HCT116 (cell line): ENCODE measurements around the gene FOSB. TPM values are rescaled to one million over a fixed set of nuclear protein-coding genes. Genes with fewer than 3 reads are reported as not detected.
A peak's percentile ranks its signal among the peaks of the same experiment; 100 is the strongest.

Experiments used
- ATAC-seq: fragments of 200-7000 bp; cut with Tn5 transposase; 2 replicates; pipeline ENCODE4 v1.9.1; 2020; ENCODE audit warnings: mild to moderate bottlenecking, moderate library complexity
- BruUV-seq: library from RNA; stranded (reverse); fragments of 400-500 nt; replicated peaks from 2 replicates; lab custom pipeline; 2021; lab: Mats Ljungman, UMichigan
- CTCF ChIA-PET: fragments of 300-600 bp; sonication (Branson Sonifier 250); formaldehyde crosslinking; loops from one replicate; lab custom pipeline; 2021; ENCODE audit warnings: antibody characterized with exemption; lab: Charles Lee
- POLR2A ChIA-PET: fragments of 300-600, 350-600 bp; sonication (Branson Sonifier 250); formaldehyde crosslinking; loops from one replicate; lab custom pipeline; 2021; ENCODE audit warnings: antibody characterized with exemption; lab: Charles Lee
- RAD21 ChIA-PET, 2 experiments: fragments of 300-600 bp; sonication (Branson Sonifier 250); formaldehyde crosslinking; loops; one replicate each; lab custom pipeline; 2023; ENCODE audit warnings: low total read pairs in 2 of 2; ENCODE audit not compliant: uncharacterized antibody in 2 of 2, unreplicated experiment in 2 of 2, low non-redundant PET in 1 of 2; lab: Charles Lee
- DNase-seq: peaks from one replicate; pipeline ENCODE4 v3.0.0-alpha.2; 2010; ENCODE audit warnings: low read depth, low spot score
- H2AFZ ChIP-seq: fragments of 200-600 bp; shearing (Covaris generic), sonication (generic); 2 replicates; pipeline ENCODE4 v1.6.1; 2017; ENCODE audit warnings: low read depth, mixed run types, mixed read lengths, antibody characterized with exemption, low read length; ENCODE audit not compliant: poor library complexity, severe bottlenecking
- H3K27ac ChIP-seq: 2 replicates; pipeline ENCODE4 v1.5.1; 2012; ENCODE audit warnings: low read depth, low read length
- H3K27me3 ChIP-seq: fragments of 200-600 bp; sonication (generic); 2 replicates; pipeline ENCODE4 v1.6.1; 2016; ENCODE audit warnings: mixed run types, low read length, mixed read lengths; ENCODE audit not compliant: insufficient read depth
- H3K36me3 ChIP-seq, 2 experiments: fragments of 200-500 bp in 1 of 2; fragments of 200-600 bp in 1 of 2; sonication (Bioruptor generic) in 1 of 2; sonication (generic) in 1 of 2; 2 replicates each; pipeline versions ENCODE4 v1.5.1 to v1.6.1; 2014 to 2016; ENCODE audit warnings: low read length in 2 of 2, inconsistent platforms in 1 of 2, mixed read lengths in 1 of 2, mixed run types in 1 of 2; ENCODE audit not compliant: insufficient read depth in 2 of 2, control insufficient read depth in 1 of 2
- H3K4me1 ChIP-seq, 2 experiments: fragments of 200-600 bp in 1 of 2; sonication (generic) in 1 of 2; 2 replicates each; pipeline versions ENCODE4 v1.5.1 to v1.6.1; 2012 to 2017; ENCODE audit warnings: low read length in 2 of 2, inconsistent platforms in 1 of 2, mild to moderate bottlenecking in 1 of 2, mixed read lengths in 1 of 2, mixed run types in 1 of 2, moderate library complexity in 1 of 2; ENCODE audit not compliant: insufficient read depth in 2 of 2, control insufficient read depth in 1 of 2
- H3K4me2 ChIP-seq: fragments of 200-600 bp; sonication (generic); 2 replicates; pipeline ENCODE4 v1.6.1; 2017; ENCODE audit warnings: mixed run types, low read length, mixed read lengths
- H3K4me3 ChIP-seq, 2 experiments: fragments of 200-600 bp in 1 of 2; sonication (generic) in 1 of 2; replicated peaks in 1 of 2; 2 replicates each; pipeline ENCODE4 v1.5.1; 2011 to 2016; ENCODE audit warnings: low read length in 2 of 2, control low read depth in 1 of 2, low read depth in 1 of 2, mild to moderate bottlenecking in 1 of 2, mixed read lengths in 1 of 2, mixed run types in 1 of 2
- H3K79me2 ChIP-seq: fragments of 200-600 bp; sonication (generic); 2 replicates; pipeline ENCODE4 v1.6.1; 2017; ENCODE audit warnings: mild to moderate bottlenecking, mixed run types, low read length, moderate library complexity, mixed read lengths; ENCODE audit not compliant: insufficient read depth
- H3K9ac ChIP-seq: fragments of 200-600 bp; sonication (generic); 2 replicates; pipeline ENCODE4 v1.6.1; 2016; ENCODE audit warnings: low read length, mixed read lengths
- H3K9me2 ChIP-seq: fragments of 200-600 bp; sonication (generic), shearing (Covaris generic); 2 replicates; pipeline ENCODE4 v1.6.1; 2017; ENCODE audit warnings: mixed run types, mild to moderate bottlenecking, moderate library complexity; ENCODE audit not compliant: insufficient read depth
- H3K9me3 ChIP-seq, 2 experiments: fragments of 200-500 bp in 1 of 2; fragments of 200-600 bp in 1 of 2; sonication (Bioruptor generic) in 1 of 2; sonication (generic) in 1 of 2; 2 replicates each; pipeline ENCODE4 v1.6.1; 2014 to 2017; ENCODE audit warnings: low read length in 2 of 2, mixed read lengths in 2 of 2, inconsistent platforms in 1 of 2, low read depth in 1 of 2, mild to moderate bottlenecking in 1 of 2, mixed run types in 1 of 2, moderate library complexity in 1 of 2; ENCODE audit not compliant: control insufficient read depth in 1 of 2, insufficient read depth in 1 of 2
- H4K20me1 ChIP-seq: fragments of 200-600 bp; sonication (generic), shearing (Covaris generic); 2 replicates; pipeline ENCODE4 v1.6.1; 2017; ENCODE audit warnings: mixed run types, mild to moderate bottlenecking, moderate library complexity; ENCODE audit not compliant: insufficient read depth
- CTCF ChIP-seq, 3 experiments: fragments of 200-600 bp in 1 of 3; sonication (generic) in 1 of 3; IDR thresholded peaks in 2 of 3; conservative IDR thresholded peaks in 1 of 3; 2 replicates each; pipeline ENCODE4 v1.5.1; 2012 to 2017; ENCODE audit warnings: low read depth in 2 of 3, low read length in 2 of 3, antibody characterized with exemption in 1 of 3, borderline replicate concordance in 1 of 3, control low read depth in 1 of 3, mild to moderate bottlenecking in 1 of 3, mixed read lengths in 1 of 3, mixed run types in 1 of 3, moderate library complexity in 1 of 3; ENCODE audit not compliant: insufficient read depth in 1 of 3
- EGR1 ChIP-seq: IDR thresholded peaks from 2 replicates; pipeline ENCODE4 v1.6.1; 2012; ENCODE audit warnings: low read depth
- ELF1 ChIP-seq: IDR thresholded peaks from 2 replicates; pipeline ENCODE4 v1.6.1; 2012; ENCODE audit warnings: low read depth, borderline replicate concordance
- EZH2 ChIP-seq: fragments of 200-600 bp; sonication (generic); IDR thresholded peaks from 2 replicates; pipeline ENCODE4 v1.6.1; 2017; ENCODE audit warnings: antibody characterized with exemption, mixed run types
- EZH2phosphoT487 ChIP-seq: fragments of 200-600 bp; IDR thresholded peaks from 2 replicates; pipeline ENCODE4 v1.6.1; 2018; ENCODE audit warnings: antibody characterized with exemption, borderline replicate concordance
- FOSL1 ChIP-seq: IDR thresholded peaks from 2 replicates; pipeline ENCODE4 v1.6.1; 2012; ENCODE audit warnings: low read depth
- JUND ChIP-seq: IDR thresholded peaks from 2 replicates; pipeline ENCODE4 v1.6.1; 2012
- POLR2A ChIP-seq: IDR thresholded peaks from 2 replicates; pipeline ENCODE4 v1.7.0; 2011; ENCODE audit warnings: borderline replicate concordance; ENCODE audit not compliant: insufficient read depth, insufficient read length; ENCODE audit errors: extremely low read depth
- POLR2AphosphoS5 ChIP-seq: IDR thresholded peaks from 2 replicates; pipeline ENCODE4 v1.6.1; 2011; ENCODE audit warnings: mild to moderate bottlenecking, low read depth, low read length, moderate library complexity
- REST ChIP-seq: IDR thresholded peaks from 2 replicates; pipeline ENCODE4 v1.6.1; 2012; ENCODE audit warnings: low read depth
- SIN3A ChIP-seq: IDR thresholded peaks from 2 replicates; pipeline ENCODE4 v1.6.1; 2012; ENCODE audit warnings: low read depth
- SP1 ChIP-seq: IDR thresholded peaks from 2 replicates; pipeline ENCODE4 v1.6.1; 2012; ENCODE audit warnings: low read depth
- YY1 ChIP-seq: IDR thresholded peaks from 2 replicates; pipeline ENCODE4 v1.6.1; 2011; ENCODE audit warnings: low read length, low read depth, moderate library complexity, mild to moderate bottlenecking; ENCODE audit not compliant: insufficient replicate concordance; ENCODE audit errors: extremely low read depth
- ZBTB33 ChIP-seq: IDR thresholded peaks from 2 replicates; pipeline ENCODE4 v1.6.1; 2011; ENCODE audit warnings: mild to moderate bottlenecking, low read length, moderate library complexity; ENCODE audit not compliant: insufficient replicate concordance; ENCODE audit errors: extremely low read depth
- ZNF274 ChIP-seq: fragments of 200-500 bp; sonication (Bioruptor generic); IDR thresholded peaks from 2 replicates; pipeline ENCODE4 v1.6.1; 2014; ENCODE audit warnings: mild to moderate bottlenecking, low read depth, low read length, inconsistent platforms
- intact Hi-C: fragments of 100-400 bp; cut with micrococcal nuclease; formaldehyde crosslinking; loops from 2 replicates; pipeline ENCODE4 v1.10.0; 2022
- total RNA-seq: library from RNA; stranded (reverse); gene quantifications from one replicate; pipeline ENCODE4 v1.2.1, GENCODE V29; 2021; ENCODE audit not compliant: unreplicated experiment
- TF ChIP-seq, protein P1 (sequence below): IDR thresholded peaks from 2 replicates; pipeline ENCODE4 v1.6.1; 2012
- TF ChIP-seq, protein P2 (sequence below): IDR thresholded peaks from 2 replicates; pipeline ENCODE4 v1.6.1; 2012

FOSB gene
- total RNA-seq, 1 experiment from 2014 or later: 12.6 TPM

GRCh38 chr19:45478454-45479238, 10.8 kb downstream of the FOSB start:
- intact Hi-C loops: loop anchor here (1.0 kb wide), 3 partner anchors 39 to 73 kb away; partner anchors contain the start of gene PPP1R13L
- no peaks in the 10 kb centered on the region for H4K20me1 ChIP-seq
- H3K27ac ChIP-seq: peak overlapping the region; percentile 71
- no peaks in the 10 kb centered on the region for H3K27me3 ChIP-seq
- ATAC-seq (peak; percentile 95), DNase-seq (peak; percentile 95)
- ChIA-PET POLR2A (interaction anchor here (1.0 to 3.1 kb wide), 9 partner anchors 10 to 78 kb away, joined by 3 to 43 read pairs (median 6); partner anchors contain the start of gene FOSB), RAD21 (interaction anchor here (0.5 to 3.0 kb wide), 17 partner anchors 9 to 311 kb away, joined by 3 to 40 read pairs (median 4); partner anchors contain the start of gene FOSB (in 2 of the 2)), CTCF (interaction anchor here (0.6 to 7.5 kb wide), 29 partner anchors 10 to 419 kb away, joined by 3 to 189 read pairs (median 5); partner anchors contain the start of genes FOSB, OPA3, PPP1R13L and TRAPPC6A)
- H2AFZ ChIP-seq: peak overlapping the region; percentile 94
- no peaks in the 10 kb centered on the region for H3K9me3 ChIP-seq
- H3K36me3 ChIP-seq: no peaks in the 10 kb centered on the region
- peak overlapping the region; percentile 85 for H3K4me2 ChIP-seq
- peaks cover 5 to 24% of the 10 kb centered on the region in 2 experiments; a peak in 3 of 4 replicates for H3K4me1 ChIP-seq
- TSS peak; percentile 100 for BruUV-seq
- no peaks in the 10 kb centered on the region for H3K9me2 ChIP-seq
- H3K4me3 ChIP-seq: peak overlapping the region; percentile 37 to 53
- peak overlapping the region; percentile 67 for H3K9ac ChIP-seq
- H3K79me2 ChIP-seq: no peaks in the 10 kb centered on the region
- TF ChIP-seq POLR2A: peak; percentile 80
- peak; percentile 41 for TF ChIP-seq ZBTB33
- TF ChIP-seq EZH2phosphoT487: no peak
- TF ChIP-seq EGR1: peak; percentile 58; the same call in 1 of the 2 replicates
- no peak for TF ChIP-seq JUND
- TF ChIP-seq SIN3A: peak; percentile 73; the same call in 1 of the 2 replicates
- TF ChIP-seq FOSL1: no peak
- TF ChIP-seq ZNF274: no peak
- TF ChIP-seq SP1: peak; percentile 66
- peak; percentile 36 for TF ChIP-seq YY1
- TF ChIP-seq, protein P1, sequence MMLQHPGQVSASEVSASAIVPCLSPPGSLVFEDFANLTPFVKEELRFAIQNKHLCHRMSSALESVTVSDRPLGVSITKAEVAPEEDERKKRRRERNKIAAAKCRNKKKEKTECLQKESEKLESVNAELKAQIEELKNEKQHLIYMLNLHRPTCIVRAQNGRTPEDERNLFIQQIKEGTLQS: no peak; the same call in 1 of the 2 replicates
- TF ChIP-seq REST: no peak
- TF ChIP-seq, protein P2, sequence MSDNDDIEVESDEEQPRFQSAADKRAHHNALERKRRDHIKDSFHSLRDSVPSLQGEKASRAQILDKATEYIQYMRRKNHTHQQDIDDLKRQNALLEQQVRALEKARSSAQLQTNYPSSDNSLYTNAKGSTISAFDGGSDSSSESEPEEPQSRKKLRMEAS: peak; percentile 71
- peak; percentile 91 to 99 (median 98) for TF ChIP-seq CTCF (IDR thresholded peaks at IDR 0.05 in 2 of 3, conservative IDR thresholded peaks at IDR 0.05 in 1 of 3; ENCODE audit: borderline replicate concordance in 1 of 3, insufficient read depth in 1 of 3, low read depth in 2 of 3, low read length in 2 of 3)
- no peak for TF ChIP-seq EZH2
- peak; percentile 88 for TF ChIP-seq POLR2AphosphoS5
- TF ChIP-seq ELF1: no peak
